HL-60 (cell line): ENCODE measurements around the gene OR2A7.
"Not testable (repeated sequence)": the region's sequence is repeated elsewhere in the genome, so short reads cannot be mapped to it uniquely, and the experiment has no call there.

ENCODE experiments used
- CTCF ChIP-seq: IDR thresholded peaks from one replicate; pipeline ENCODE4 v1.5.1; 2011; ENCODE audit warnings: low read length, control low read depth, inconsistent platforms; ENCODE audit not compliant: insufficient read depth
- GABPA ChIP-seq: IDR thresholded peaks from 2 replicates; pipeline ENCODE4 v1.6.1; 2012; ENCODE audit warnings: low read depth
- POLR2AphosphoS5 ChIP-seq: IDR thresholded peaks from 2 replicates; pipeline ENCODE4 v1.6.1; 2012; ENCODE audit warnings: low read depth
- REST ChIP-seq: IDR thresholded peaks from 2 replicates; pipeline ENCODE4 v1.6.1; 2012; ENCODE audit warnings: low read depth; ENCODE audit not compliant: insufficient replicate concordance

GRCh38 chr7:144293794-144294499 lies 29.4 kb upstream of the OR2A7 start:
- not testable (repeated sequence) for TF ChIP-seq CTCF, POLR2AphosphoS5, REST, GABPA
